Central memory CD4-positive, alpha-beta T cell (primary cell): ENCODE data around the gene GPC5.
"Not testable (repeated sequence)": the region's sequence is repeated elsewhere in the genome, so short reads cannot be mapped to it uniquely, and the experiment has no call there.

Experiments
- DNase-seq: peaks from one replicate; pipeline ENCODE4 v3.0.0; 2022

GPC5 gene

GRCh38 chr13:91797567-91797966, 399.1 kb downstream of the GPC5 start:
- no peak for DNase-seq

- DNase-seq: not testable (repeated sequence)
These were observed 399.9 kb downstream of the GPC5 start for GRCh38 chr13:91798338-91798737.

- not testable (repeated sequence) for DNase-seq
These were observed 403.4 kb downstream of the GPC5 start for GRCh38 chr13:91801772-91802171.

- DNase-seq: no peak
These were observed 404.5 kb downstream of the GPC5 start for GRCh38 chr13:91802957-91803356.

GRCh38 chr13:91804724-91805123, 406.3 kb downstream of the GPC5 start:
- no peak for DNase-seq

GRCh38 chr13:91805605-91806004, 407.2 kb downstream of the GPC5 start:
- DNase-seq: no peak

GRCh38 chr13:91809161-91809560, 410.7 kb downstream of the GPC5 start:
- no peak for DNase-seq

GRCh38 chr13:91813253-91813652, 414.8 kb downstream of the GPC5 start:
- no peak for DNase-seq

- DNase-seq: no peak
These were observed 417.9 kb downstream of the GPC5 start for GRCh38 chr13:91816263-91816807.

GRCh38 chr13:91817250-91817649, 418.8 kb downstream of the GPC5 start:
- no peak for DNase-seq

GRCh38 chr13:91824416-91824815, 426.0 kb downstream of the GPC5 start:
- DNase-seq: no peak

- no peak for DNase-seq
These were observed 427.1 kb downstream of the GPC5 start for GRCh38 chr13:91825516-91825915.

- no peak for DNase-seq
These were observed 438.1 kb downstream of the GPC5 start for GRCh38 chr13:91836553-91836952.

GRCh38 chr13:91845612-91846011, 447.2 kb downstream of the GPC5 start:
- DNase-seq: no peak

GRCh38 chr13:91863699-91864098, 465.3 kb downstream of the GPC5 start:
- no peak for DNase-seq

- DNase-seq: no peak
These were observed 469.9 kb downstream of the GPC5 start for GRCh38 chr13:91868351-91868750.

- DNase-seq: no peak
These were observed 480.1 kb downstream of the GPC5 start for GRCh38 chr13:91878491-91878890.

- DNase-seq: no peak
These were observed 480.9 kb downstream of the GPC5 start for GRCh38 chr13:91879360-91879759.

GRCh38 chr13:91882918-91883317, 484.5 kb downstream of the GPC5 start:
- DNase-seq: no peak

GRCh38 chr13:91889641-91890040, 491.2 kb downstream of the GPC5 start:
- no peak for DNase-seq

GRCh38 chr13:91891141-91891540, 492.7 kb downstream of the GPC5 start:
- DNase-seq: no peak

GRCh38 chr13:91893040-91893439, 494.6 kb downstream of the GPC5 start:
- no peak for DNase-seq

- DNase-seq: no peak
These were observed 495.9 kb downstream of the GPC5 start for GRCh38 chr13:91894316-91894715.

- no peak for DNase-seq
These were observed 498.1 kb downstream of the GPC5 start for GRCh38 chr13:91896547-91896946.

GRCh38 chr13:91898986-91899385, 500.6 kb downstream of the GPC5 start:
- DNase-seq: not testable (repeated sequence)

- DNase-seq: no peak
These were observed 503.9 kb downstream of the GPC5 start for GRCh38 chr13:91902291-91902690.
